Adrenal gland (tissue), 12 donors: Measurements from ENCODE around the gene GPX5. TPM values are rescaled to one million over a fixed set of nuclear protein-coding genes. Genes with fewer than 3 reads are reported as not detected.

Source experiments
- DNase-seq, 7 donors: peaks; one replicate each; pipeline ENCODE4 v3.0.0-alpha.2; 2019 to 2020
- H3K27ac ChIP-seq, 5 donors: fragments of 200-600 bp; sonication (generic) in 4 of 5; 1 replicate in 3 of 5; 2 replicates in 2 of 5; pipeline versions ENCODE4 v1.5.1 to v1.8.0; 2016 to 2020; ENCODE audit warnings: mild to moderate bottlenecking in 1 of 5
- H3K27me3 ChIP-seq: fragments of 200-600 bp; 2 replicates; pipeline ENCODE4 v1.8.0; 2021
- H3K36me3 ChIP-seq, 2 donors: fragments of 200-600 bp; replicated peaks in 1 of 2; 1 replicate in 1 of 2; 2 replicates in 1 of 2; pipeline versions ENCODE4 v1.5.1 to v1.8.0; 2018 to 2022
- H3K4me1 ChIP-seq, 2 donors: fragments of 200-600 bp; replicated peaks in 1 of 2; 1 replicate in 1 of 2; 2 replicates in 1 of 2; pipeline versions ENCODE4 v1.5.1 to v1.8.0; 2018 to 2021
- H3K4me3 ChIP-seq, 4 donors: fragments of 200-600 bp; sonication (generic) in 3 of 4; one replicate each; pipeline ENCODE4 v1.5.1; 2016 to 2018
- H3K9me3 ChIP-seq, 3 donors: fragments of 200-600 bp; sonication (generic) in 1 of 3; replicated peaks in 1 of 3; 1 replicate in 2 of 3; 2 replicates in 1 of 3; pipeline versions ENCODE4 v1.5.1 to v1.8.0; 2016 to 2021
- CTCF ChIP-seq, 6 experiments: fragments of 450-650 bp in 4 of 6; fragments of 200-600 bp in 2 of 6; sonication (generic) in 1 of 6; IDR thresholded peaks; 1 replicate in 5 of 6; 2 replicates in 1 of 6; pipeline versions ENCODE4 v1.5.1 to v1.8.0; 2016 to 2021; ENCODE audit warnings: antibody characterized with exemption in 6 of 6, mild to moderate bottlenecking in 2 of 6, moderate library complexity in 1 of 6
- POLR2A ChIP-seq, 2 donors: fragments of 450-650 bp; IDR thresholded peaks; one replicate each; pipeline ENCODE4 v1.6.1; 2017; ENCODE audit warnings: antibody characterized with exemption in 2 of 2, mild to moderate bottlenecking in 2 of 2, moderate library complexity in 1 of 2
- WGBS, 4 donors: extraction: QIAGEN DNeasy Blood & Tissue Kit in 2 of 4; methylation state at CpG; one replicate each; pipeline versions ENCODE4 v1.1.5 to v1.1.7; 2013 to 2017; 5-methylcytosine and 5-hydroxymethylcytosine counted together
- intact Hi-C, 2 donors: fragments of 100-400 bp; cut with DNase I; formaldehyde crosslinking; loops; one replicate each; pipeline versions ENCODE4 v1.14.1 to v1.15.0; 2022 to 2023
- polyA plus RNA-seq, 3 donors: library from polyadenylated mRNA; stranded (reverse); fragments of 200-250 nt in 2 of 3; fragments of 350-450 nt in 1 of 3; fragmentation: Illumina TruSeq in 1 of 3; extraction: RNeasy Lipid Tissue Mini Kit (QIAGEN cat#74804) in 1 of 3; gene quantifications; one replicate each; pipeline ENCODE4 v1.2.3, GENCODE V29; 2013 to 2014
- total RNA-seq, 9 donors: library from RNA; depleted of rRNA in 4 of 9; stranded (reverse); fragments of >200 nt in 4 of 9; fragments of 120-200 nt in 1 of 9; fragmentation: NEBNext Ultra II Directional in 1 of 9; extraction: Animal tissue kit (Norgen Biotek cat#: 25700) in 1 of 9; gene quantifications; one replicate each; pipeline versions ENCODE4 v1.1.0 to v1.2.4, GENCODE V29; 2013 to 2023
- donor health status: healthy with polysubstance abuse.
- donor health status: Bipolar disorder and iron deficiency.
- donor health status: DM: yes; HTN: yes; CAD: no.
- donor health status: DM: no; HTN: no; CAD: no.
- donor health status: DM: no; HTN: no; CAD: no.
- donor health status: DM: yes; HTN: yes; CAD: no.

GPX5 gene
- total and polyA plus RNA-seq, 12 donors, result not detected

- Histone ChIP-seq H3K27ac (peak overlapping the region in 2 of 5 donors; percentile 34 to 69), H3K36me3 (no peaks in the 10 kb centered on the region), H3K9me3 (no peaks in the 10 kb centered on the region), H3K27me3 (peaks cover 25% of the 10 kb centered on the region), H3K4me1 (no peaks in the 10 kb centered on the region), H3K4me3 (peak overlapping the region in 1 of 4 donors; percentile 44)
- no peak for DNase-seq
- TF ChIP-seq POLR2A (IDR thresholded peaks at IDR 0.05) (no peak), CTCF (IDR thresholded peaks at IDR 0.05) (no peak)
- intact Hi-C loops, result no loop called here
- 30 to 41% (median 37%) methylated on average over 23 of the region's 23 CpGs for WGBS, 4 donors
These were observed 35.3 kb upstream of the GPX5 start for GRCh38 chr6:28490205-28490890.

GRCh38 chr6:28491984-28492317 is 33.7 kb upstream of the GPX5 start:
- H3K4me1 ChIP-seq, result no peaks in the 10 kb centered on the region
- no peaks in the 10 kb centered on the region for H3K36me3 ChIP-seq
- H3K9me3 ChIP-seq, result no peaks in the 10 kb centered on the region
- H3K4me3 ChIP-seq, result no peak overlapping the region
- WGBS, 4 donors, result 31 to 50% (median 41%) methylated on average over 3 of the region's 3 CpGs
- TF ChIP-seq POLR2A (IDR thresholded peaks at IDR 0.05), result no peak
- TF ChIP-seq CTCF (IDR thresholded peaks at IDR 0.05), result no peak
- DNase-seq, result no peak
- H3K27me3 ChIP-seq, result peaks cover 25% of the 10 kb centered on the region
- H3K27ac ChIP-seq, result no peak overlapping the region
- intact Hi-C loops, result no loop called here

GRCh38 chr6:28496099-28496779 is 29.4 kb upstream of the GPX5 start:
- Histone ChIP-seq H3K4me1 (no peaks in the 10 kb centered on the region), H3K27ac (no peak overlapping the region), H3K36me3 (no peaks in the 10 kb centered on the region), H3K9me3 (no peaks in the 10 kb centered on the region), H3K4me3 (no peak overlapping the region), H3K27me3 (peaks cover 12% of the 10 kb centered on the region)
- no peak for DNase-seq
- 25 to 52% (median 35%) methylated on average over 2 of the region's 2 CpGs for WGBS, 4 donors
- intact Hi-C loops, result no loop called here
- TF ChIP-seq POLR2A (IDR thresholded peaks at IDR 0.05) (no peak), CTCF (IDR thresholded peaks at IDR 0.05) (peak in 2 of 6 experiments; percentile 11 to 34)

- 52 to 77% (median 65%) methylated on average over 1 of the region's 1 CpG for WGBS, 4 donors
- TF ChIP-seq POLR2A (IDR thresholded peaks at IDR 0.05) (no peak), CTCF (IDR thresholded peaks at IDR 0.05) (no peak)
- Histone ChIP-seq H3K27me3 (peaks cover 11% of the 10 kb centered on the region), H3K4me3 (no peak overlapping the region), H3K9me3 (no peaks in the 10 kb centered on the region), H3K36me3 (no peaks in the 10 kb centered on the region), H3K27ac (no peak overlapping the region), H3K4me1 (no peaks in the 10 kb centered on the region)
- DNase-seq, result no peak
- intact Hi-C loops, result no loop called here
These were observed 28.4 kb upstream of the GPX5 start for GRCh38 chr6:28497306-28497705.
